NCI-H1105 (cell line): ENCODE measurements around the gene HSD11B2.

Source experiments
- DNase-seq: peaks from one replicate; lab custom pipeline; 2025; lab: John Stamatoyannopoulos, UW

The HSD11B2 gene

GRCh38 chr16:67430977-67431774 lies at the start of gene HSD11B2:
TSS of gene HSD11B2 (plus strand) at chr16:67431121. CDS start at chr16:67431249, 128 bp downstream.
- peak; percentile 55 for DNase-seq

- DNase-seq, result no peak
These were observed 47.6 kb upstream of the HSD11B2 start for GRCh38 chr16:67383284-67383683.

GRCh38 chr16:67384778-67385510 lies 46.0 kb upstream of the HSD11B2 start:
- DNase-seq, result no peak

DNA sequence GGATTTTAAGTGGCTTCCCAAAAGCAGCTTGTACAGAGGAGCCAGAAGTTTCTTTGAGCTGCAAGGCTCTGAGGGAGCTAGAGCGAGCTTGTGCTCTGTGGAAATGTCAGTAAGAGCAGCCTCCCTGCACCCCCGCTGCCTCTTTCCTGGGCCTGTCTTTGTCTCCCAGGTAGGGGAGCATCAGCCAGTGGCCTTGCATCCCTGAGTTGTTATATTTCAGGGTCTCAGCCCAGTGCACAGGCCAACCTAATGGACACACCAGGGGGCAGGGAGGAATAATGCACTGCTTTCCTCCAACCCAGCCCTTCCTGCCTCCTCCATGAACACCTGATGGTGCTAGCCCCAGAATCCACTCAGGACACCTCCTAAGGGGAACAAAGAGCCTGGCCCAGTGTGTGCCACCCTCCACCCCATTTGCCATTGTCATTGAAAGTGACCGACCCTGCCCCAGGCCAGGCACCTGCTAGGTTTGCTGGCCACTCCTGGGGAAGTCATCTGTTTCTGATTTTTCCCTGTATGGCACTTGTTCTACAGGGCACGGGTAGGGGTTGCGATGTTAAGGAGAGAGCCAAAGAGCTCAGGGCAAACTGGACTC lies 44.0 kb upstream of the HSD11B2 start:
- DNase-seq, result no peak

DNA sequence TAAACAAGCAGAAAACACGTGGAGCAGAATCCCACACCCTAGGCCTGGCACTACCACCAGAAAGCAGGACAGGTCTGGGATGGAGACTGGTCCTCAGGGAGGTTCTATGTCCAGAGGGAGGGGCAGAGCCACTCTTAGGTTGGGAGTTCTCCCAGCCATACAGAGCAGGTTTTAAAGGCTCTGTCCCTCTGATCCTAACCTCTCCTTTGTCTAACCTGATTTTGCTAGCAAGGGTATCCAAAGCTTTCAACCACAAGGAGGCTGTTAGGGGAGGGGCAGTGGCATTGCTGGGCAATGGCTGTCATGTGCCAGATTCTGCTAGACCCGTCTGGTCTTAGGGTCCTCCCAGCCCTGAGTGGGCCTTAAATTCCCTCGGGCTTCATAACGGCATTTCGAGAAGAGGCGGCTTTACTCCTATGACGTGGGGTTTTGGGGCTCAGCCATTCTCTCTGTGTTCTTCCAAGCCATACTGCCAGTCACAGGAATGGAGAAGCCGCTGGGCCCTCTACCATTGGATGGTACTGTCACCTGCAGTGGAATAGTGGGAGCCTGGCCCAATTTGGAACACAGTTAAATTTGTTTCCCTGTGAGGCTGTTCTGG lies 43.3 kb upstream of the HSD11B2 start:
- DNase-seq, result no peak

- DNase-seq, result no peak
These were observed 42.7 kb upstream of the HSD11B2 start for GRCh38 chr16:67388191-67388590.

- DNase-seq, result no peak
These were observed 42.3 kb upstream of the HSD11B2 start for GRCh38 chr16:67388591-67388990.

GRCh38 chr16:67389911-67390815 lies 40.8 kb upstream of the HSD11B2 start:
- no peak for DNase-seq

DNA sequence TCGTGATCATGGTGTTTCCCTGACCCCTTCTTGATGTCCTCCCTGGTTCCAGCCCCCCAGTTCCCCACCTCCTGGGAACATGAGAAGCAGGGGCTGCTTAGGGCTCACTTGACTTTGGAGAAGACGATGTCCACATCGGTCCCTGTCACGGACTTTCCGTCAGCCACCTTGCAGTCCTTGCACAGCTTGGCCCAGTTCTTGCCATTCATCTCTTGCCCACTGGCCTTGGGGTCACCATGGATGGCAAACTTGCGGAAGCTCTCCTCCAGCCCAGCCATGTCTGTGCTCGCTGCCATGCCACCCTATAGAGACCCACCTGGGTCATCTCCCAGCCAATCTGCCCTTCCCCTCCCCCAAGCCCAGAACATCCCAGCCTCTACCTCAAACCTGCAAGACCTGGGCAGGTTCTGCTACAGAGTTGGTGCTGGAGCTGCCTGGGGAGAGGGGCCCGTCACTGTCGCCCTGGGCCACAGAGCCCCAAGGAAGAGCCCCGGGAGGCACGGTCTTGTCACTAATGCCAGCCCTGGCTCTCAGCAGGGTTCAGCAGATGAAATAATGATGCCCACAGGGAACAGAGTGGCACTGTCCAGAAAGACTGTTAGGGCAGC lies 40.0 kb upstream of the HSD11B2 start:
- DNase-seq, result no peak

DNA sequence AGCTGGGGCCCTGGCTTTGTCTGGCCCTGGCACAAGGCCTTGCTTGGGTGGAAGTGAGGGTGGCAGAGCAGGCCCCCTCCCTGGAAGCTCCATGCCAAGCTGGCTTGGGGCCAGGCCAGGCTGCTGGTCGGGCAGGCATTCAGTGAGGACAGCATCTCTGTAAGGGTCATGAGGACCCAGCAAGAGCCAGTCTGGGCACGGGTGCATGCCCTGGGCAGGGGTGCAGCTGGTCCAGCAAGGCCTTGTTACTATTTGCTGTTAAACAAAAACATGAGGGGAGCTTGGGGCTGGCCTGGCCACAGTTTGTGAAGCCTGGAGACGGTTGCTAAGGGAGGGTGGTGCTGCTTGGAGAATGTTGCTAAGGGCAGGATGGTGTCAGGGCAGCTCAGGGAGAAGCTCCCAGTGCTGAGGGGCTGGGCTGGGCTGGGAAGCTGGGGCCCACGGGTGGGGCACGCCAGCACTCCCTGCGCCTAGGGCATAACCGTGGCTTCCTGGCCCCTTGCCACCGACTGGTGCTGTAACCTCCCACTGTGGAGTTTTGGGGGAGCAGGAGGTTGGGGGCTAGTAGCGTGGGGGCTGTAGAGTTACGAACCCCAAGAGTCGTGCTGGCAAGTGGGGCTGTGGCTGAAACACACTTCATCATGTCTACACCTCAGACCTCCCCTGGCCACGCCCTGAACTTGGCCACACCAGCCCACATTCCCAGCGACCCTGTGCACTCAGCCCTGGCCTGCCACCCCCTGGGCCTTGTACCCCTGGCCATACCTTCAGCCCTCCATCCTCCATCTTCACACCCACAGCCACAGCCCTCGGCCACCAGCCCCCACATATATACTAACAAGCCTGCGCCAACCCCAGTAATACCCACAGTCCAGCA lies 39.3 kb upstream of the HSD11B2 start:
- DNase-seq, result no peak

- no peak for DNase-seq
These were observed 38.4 kb upstream of the HSD11B2 start for GRCh38 chr16:67392301-67393059.

DNA sequence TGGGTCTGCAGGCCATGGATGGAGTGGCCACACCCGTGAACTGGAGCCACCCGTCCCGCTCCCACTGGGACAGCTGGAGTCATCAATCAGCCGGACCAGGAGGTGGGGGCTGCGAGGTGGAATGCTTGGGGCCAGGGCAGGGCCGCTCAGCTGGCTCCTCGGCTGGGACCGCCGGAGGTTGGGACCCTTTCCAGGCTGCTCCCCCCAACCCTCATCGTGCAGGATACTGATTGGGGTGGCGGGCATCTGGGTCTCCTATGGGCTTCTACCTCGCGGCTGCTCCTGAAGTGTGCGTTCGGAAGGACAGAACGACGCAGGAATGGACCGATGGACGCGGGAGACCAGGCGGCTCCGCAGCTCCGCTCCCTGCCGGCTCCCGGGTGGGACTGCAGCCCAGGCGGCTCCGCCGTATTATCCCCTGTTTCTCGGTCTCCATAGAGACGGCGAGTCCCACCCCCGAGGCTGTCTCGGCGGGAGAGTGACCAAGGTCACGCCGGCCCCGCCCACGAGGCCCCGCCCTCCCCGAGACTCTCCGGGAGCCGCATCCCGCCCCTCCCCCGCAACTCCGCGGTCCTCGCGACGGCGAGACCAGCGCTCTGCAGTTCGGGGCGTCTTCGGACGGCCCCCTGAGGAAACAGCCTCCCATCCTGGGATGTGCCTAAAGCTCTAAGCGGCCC lies 37.7 kb upstream of the HSD11B2 start, which contains the start of gene TPPP3:
TSS of gene TPPP3 (minus strand) at position 388 of the 677 bp plus-strand sequence. CDS start 2,387 bp downstream, outside the sequence.
- no peak for DNase-seq

DNA sequence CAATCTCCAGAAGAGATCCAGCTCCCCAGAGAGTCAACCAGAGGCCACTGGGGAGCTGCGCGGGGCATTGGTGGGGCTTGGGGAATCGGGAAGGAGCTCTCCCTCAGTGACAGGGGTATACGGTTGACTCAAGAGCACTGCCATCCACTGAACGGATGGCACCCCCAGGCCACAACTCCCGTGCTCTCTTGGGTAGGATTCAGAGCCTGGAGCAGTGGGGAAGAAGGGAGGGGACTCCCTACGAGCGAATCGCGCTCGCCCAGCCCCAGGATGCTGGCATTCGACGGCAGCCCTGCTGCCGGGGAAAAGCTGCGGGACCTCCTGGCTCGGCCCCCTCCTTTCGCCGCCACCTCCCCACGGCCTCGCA lies 37.1 kb upstream of the HSD11B2 start:
- DNase-seq, result no peak

- no peak for DNase-seq
These were observed 36.5 kb upstream of the HSD11B2 start for GRCh38 chr16:67394155-67395104.

- no peak for DNase-seq
These were observed 35.8 kb upstream of the HSD11B2 start for GRCh38 chr16:67395105-67395457.

- peak; percentile 68 for DNase-seq
These were observed 35.3 kb upstream of the HSD11B2 start for GRCh38 chr16:67395458-67396158.
